ENCODE results near the gene MYO1F.

MYO1F gene

DNA sequence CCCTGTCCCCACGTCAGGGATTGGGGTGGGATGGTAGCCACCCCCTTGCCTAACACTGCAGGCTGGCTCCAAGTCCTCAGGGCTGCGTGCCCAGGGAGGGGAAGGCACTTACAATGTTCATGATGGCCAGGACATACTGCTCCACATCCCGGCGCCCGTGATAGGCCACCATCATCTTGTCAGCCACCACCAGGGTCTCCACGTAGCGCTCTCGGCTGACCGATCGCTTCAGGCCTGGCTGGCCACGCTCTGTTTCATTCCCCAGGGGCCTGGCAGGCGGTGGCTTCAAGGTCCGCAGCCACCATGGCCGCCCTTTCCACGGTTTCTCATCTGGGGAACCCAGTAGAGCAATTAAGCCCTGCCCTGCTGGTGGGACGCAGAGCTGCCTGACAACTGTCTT lies 23.6 kb upstream of the MYO1F start:
- no peak for TF ChIP-seq POLR2AphosphoS5 (IDR thresholded peaks at IDR 0.05; ENCODE audit: low read depth)
- no peak for TF ChIP-seq GABPA (IDR thresholded peaks at IDR 0.05; ENCODE audit: low read depth)
- H3K4me3 ChIP-seq (replicated peaks; ENCODE audit: insufficient read depth, low read length): no peak overlapping the region
- H3K27ac ChIP-seq (replicated peaks): no peak overlapping the region
- DNase-seq (ENCODE audit: low read depth in 1 of 2, low spot score in 1 of 2): no peak
- H3K27me3 ChIP-seq (ENCODE audit: insufficient read depth, poor library complexity, severe bottlenecking): no peaks in the 10 kb centered on the region

DNA sequence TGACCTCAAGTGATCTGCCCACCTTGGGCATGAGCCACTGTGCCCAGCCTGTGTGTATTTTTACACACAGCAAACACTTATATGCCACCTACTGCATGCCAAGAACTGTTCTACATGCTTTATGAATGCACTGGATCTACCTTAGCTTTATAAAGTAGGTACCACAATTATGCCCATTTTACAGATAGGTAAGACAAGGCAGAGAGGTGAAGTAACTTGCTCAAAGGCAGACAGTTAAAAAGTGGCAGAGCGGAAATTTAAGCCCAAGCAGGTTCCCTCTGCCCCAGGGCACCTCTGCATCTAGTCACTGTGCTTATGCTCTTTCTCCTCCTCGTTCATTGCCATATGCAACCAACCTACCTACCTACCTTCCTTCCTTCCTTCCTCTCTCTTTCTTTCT lies 22.8 kb upstream of the MYO1F start:
- TF ChIP-seq SPI1 (IDR thresholded peaks at IDR 0.05; ENCODE audit: borderline replicate concordance, low read depth) (no peak), GABPA (IDR thresholded peaks at IDR 0.05; ENCODE audit: low read depth) (no peak), CTCF (IDR thresholded peaks at IDR 0.05; ENCODE audit: insufficient read depth, low read length) (no peak), POLR2AphosphoS5 (IDR thresholded peaks at IDR 0.05; ENCODE audit: low read depth) (no peak)
- TF ChIP-seq, protein P1, sequence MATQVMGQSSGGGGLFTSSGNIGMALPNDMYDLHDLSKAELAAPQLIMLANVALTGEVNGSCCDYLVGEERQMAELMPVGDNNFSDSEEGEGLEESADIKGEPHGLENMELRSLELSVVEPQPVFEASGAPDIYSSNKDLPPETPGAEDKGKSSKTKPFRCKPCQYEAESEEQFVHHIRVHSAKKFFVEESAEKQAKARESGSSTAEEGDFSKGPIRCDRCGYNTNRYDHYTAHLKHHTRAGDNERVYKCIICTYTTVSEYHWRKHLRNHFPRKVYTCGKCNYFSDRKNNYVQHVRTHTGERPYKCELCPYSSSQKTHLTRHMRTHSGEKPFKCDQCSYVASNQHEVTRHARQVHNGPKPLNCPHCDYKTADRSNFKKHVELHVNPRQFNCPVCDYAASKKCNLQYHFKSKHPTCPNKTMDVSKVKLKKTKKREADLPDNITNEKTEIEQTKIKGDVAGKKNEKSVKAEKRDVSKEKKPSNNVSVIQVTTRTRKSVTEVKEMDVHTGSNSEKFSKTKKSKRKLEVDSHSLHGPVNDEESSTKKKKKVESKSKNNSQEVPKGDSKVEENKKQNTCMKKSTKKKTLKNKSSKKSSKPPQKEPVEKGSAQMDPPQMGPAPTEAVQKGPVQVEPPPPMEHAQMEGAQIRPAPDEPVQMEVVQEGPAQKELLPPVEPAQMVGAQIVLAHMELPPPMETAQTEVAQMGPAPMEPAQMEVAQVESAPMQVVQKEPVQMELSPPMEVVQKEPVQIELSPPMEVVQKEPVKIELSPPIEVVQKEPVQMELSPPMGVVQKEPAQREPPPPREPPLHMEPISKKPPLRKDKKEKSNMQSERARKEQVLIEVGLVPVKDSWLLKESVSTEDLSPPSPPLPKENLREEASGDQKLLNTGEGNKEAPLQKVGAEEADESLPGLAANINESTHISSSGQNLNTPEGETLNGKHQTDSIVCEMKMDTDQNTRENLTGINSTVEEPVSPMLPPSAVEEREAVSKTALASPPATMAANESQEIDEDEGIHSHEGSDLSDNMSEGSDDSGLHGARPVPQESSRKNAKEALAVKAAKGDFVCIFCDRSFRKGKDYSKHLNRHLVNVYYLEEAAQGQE (IDR thresholded peaks at IDR 0.05; ENCODE audit: insufficient replicate concordance, low read depth): no peak
- H3K27ac ChIP-seq (replicated peaks): no peak overlapping the region
- H3K4me3 ChIP-seq (replicated peaks; ENCODE audit: insufficient read depth, low read length): no peak overlapping the region
- DNase-seq (ENCODE audit: low read depth in 1 of 2, low spot score in 1 of 2): no peak
- no peaks in the 10 kb centered on the region for H3K27me3 ChIP-seq (ENCODE audit: insufficient read depth, poor library complexity, severe bottlenecking)

DNA sequence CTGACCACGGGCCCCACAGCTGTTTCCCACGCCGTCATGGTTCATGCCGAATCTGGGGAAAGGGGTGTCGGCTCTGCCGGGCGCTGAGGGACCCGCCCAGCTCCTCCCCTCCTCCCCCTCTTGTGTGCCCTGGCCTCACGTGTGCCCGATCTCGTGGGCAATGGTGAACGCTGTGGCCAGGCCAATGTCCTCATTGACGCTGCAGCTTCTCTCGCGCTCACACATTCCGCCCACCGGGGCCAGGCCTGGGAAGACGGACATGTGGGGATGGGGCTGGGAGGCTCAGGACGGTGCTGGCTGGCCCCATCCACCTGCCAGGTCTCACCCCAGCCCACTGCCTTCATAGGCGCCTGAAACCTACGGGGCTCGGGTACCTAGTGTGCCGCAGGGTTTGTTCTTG lies 18.9 kb upstream of the MYO1F start:
- H3K27ac ChIP-seq (replicated peaks): no peak overlapping the region
- TF ChIP-seq, protein P1 (IDR thresholded peaks at IDR 0.05; ENCODE audit: insufficient replicate concordance, low read depth): no peak
- TF ChIP-seq CTCF (IDR thresholded peaks at IDR 0.05; ENCODE audit: insufficient read depth, low read length) (no peak), POLR2AphosphoS5 (IDR thresholded peaks at IDR 0.05; ENCODE audit: low read depth) (no peak), SPI1 (IDR thresholded peaks at IDR 0.05; ENCODE audit: borderline replicate concordance, low read depth) (no peak), GABPA (IDR thresholded peaks at IDR 0.05; ENCODE audit: low read depth) (no peak)
- no peak overlapping the region for H3K4me3 ChIP-seq (replicated peaks; ENCODE audit: insufficient read depth, low read length)
- no peak for DNase-seq (ENCODE audit: low read depth in 1 of 2, low spot score in 1 of 2)
- peaks cover 3% of the 10 kb centered on the region for H3K27me3 ChIP-seq (ENCODE audit: insufficient read depth, poor library complexity, severe bottlenecking)

- Histone ChIP-seq H3K27me3 (ENCODE audit: insufficient read depth, poor library complexity, severe bottlenecking) (peaks cover 3% of the 10 kb centered on the region), H3K27ac (replicated peaks) (no peak overlapping the region), H3K4me3 (replicated peaks; ENCODE audit: insufficient read depth, low read length) (no peak overlapping the region)
- no peak for DNase-seq (ENCODE audit: low read depth in 1 of 2, low spot score in 1 of 2)
- no peak for TF ChIP-seq CTCF (IDR thresholded peaks at IDR 0.05; ENCODE audit: insufficient read depth, low read length)
- no peak for TF ChIP-seq GABPA (IDR thresholded peaks at IDR 0.05; ENCODE audit: low read depth)
- TF ChIP-seq SPI1 (IDR thresholded peaks at IDR 0.05; ENCODE audit: borderline replicate concordance, low read depth): no peak
- TF ChIP-seq, protein P1 (IDR thresholded peaks at IDR 0.05; ENCODE audit: insufficient replicate concordance, low read depth): no peak
- no peak for TF ChIP-seq POLR2AphosphoS5 (IDR thresholded peaks at IDR 0.05; ENCODE audit: low read depth)
Observed at GRCh38 chr19:8595651-8596050, 18.4 kb upstream of the MYO1F start.
